ENCODE measurements around the gene SPDYE4. TPM values are rescaled to one million over a fixed set of nuclear protein-coding genes. Genes with fewer than 3 reads are reported as not detected.

SPDYE4 gene
- total and polyA plus RNA-seq, 2 experiments from 2014 or later, result not detected

DNA sequence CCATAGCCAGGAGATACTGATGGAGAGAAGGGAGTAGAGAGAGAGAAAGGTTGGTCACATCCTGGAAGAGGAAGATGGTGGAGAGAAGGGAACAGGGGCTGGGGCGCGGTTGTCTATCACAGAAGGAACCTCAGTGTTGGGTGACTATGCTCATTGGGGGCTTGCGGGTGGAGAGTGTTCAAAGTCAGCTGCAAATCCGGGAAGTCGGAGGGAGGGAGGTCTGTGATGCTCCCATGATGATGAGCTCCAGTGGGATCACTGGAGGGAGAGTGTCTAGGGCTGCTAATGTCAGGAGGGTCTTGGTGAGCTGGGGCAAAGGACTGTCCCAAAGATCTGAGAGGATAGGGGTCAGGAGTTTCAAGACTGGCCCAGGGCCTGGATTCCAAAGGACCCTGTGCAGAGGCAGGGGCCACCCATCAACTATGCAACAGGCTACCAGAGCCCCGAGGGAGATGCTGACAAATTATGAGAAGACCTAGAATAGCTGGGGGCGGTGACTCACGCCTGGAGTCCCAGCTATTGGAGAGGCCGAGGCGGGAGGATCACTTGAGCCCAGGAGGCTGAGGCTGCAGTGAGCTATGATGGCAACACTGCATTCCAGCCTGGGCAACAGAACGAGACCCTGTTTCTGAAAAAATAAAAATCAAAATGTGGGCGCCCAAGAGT is 2.6 kb downstream of the SPDYE4 start (continued):
- no peak for TF ChIP-seq REST (IDR thresholded peaks at IDR 0.05; ENCODE audit: unreplicated experiment)

- no peaks in the 10 kb centered on the region for H3F3A ChIP-seq (replicated peaks; ENCODE audit: low read depth)
- no peaks in the 10 kb centered on the region for H3K9me2 ChIP-seq (ENCODE audit: insufficient read depth)
- Mint-ChIP-seq H3K9me3 (no peaks in the 10 kb centered on the region; the same call in 1 of the 3 replicates), H3K4me3 (no peak overlapping the region), H3K27ac (no peak overlapping the region), H3K4me1 (peaks cover 11% of the 10 kb centered on the region), H3K27me3 (ENCODE audit: insufficient read depth, low read depth, poor library complexity) (peaks cover 2% of the 10 kb centered on the region), H3K36me3 (ENCODE audit: low read depth) (peaks cover 4% of the 10 kb centered on the region; the same call in 1 of the 3 replicates)
- no peak for TF ChIP-seq CTCF (conservative IDR thresholded peaks at IDR 0.05; ENCODE audit: low read depth in 2 of 2)
- no peak for TF ChIP-seq NANOG (IDR thresholded peaks at IDR 0.05; ENCODE audit: borderline replicate concordance)
- H3K4me2 ChIP-seq, result no peak overlapping the region
- H2AFZ ChIP-seq, result no peak overlapping the region
- no peak overlapping the region for H3K4me3 ChIP-seq
- DNase-seq (ENCODE audit: low spot score), result no peak
- H3K27me3 ChIP-seq (ENCODE audit: insufficient read depth), result no peaks in the 10 kb centered on the region
- ATAC-seq, result no peak
- H3K79me2 ChIP-seq (replicated peaks; ENCODE audit: insufficient read depth), result no peaks in the 10 kb centered on the region
- H3K4me1 ChIP-seq (ENCODE audit: insufficient read depth), result no peaks in the 10 kb centered on the region; the same call in 1 of the 2 replicates
- no peaks in the 10 kb centered on the region for H3K36me3 ChIP-seq (ENCODE audit: insufficient read depth)
- no peak overlapping the region for H3K27ac ChIP-seq (ENCODE audit: low read depth)
- H4K20me1 ChIP-seq (replicated peaks; ENCODE audit: insufficient read depth), result no peaks in the 10 kb centered on the region
Observed at GRCh38 chr17:8754890-8755289, 3.5 kb downstream of the SPDYE4 start.

GRCh38 chr17:8753976-8754440 is 4.3 kb downstream of the SPDYE4 start:
- no peak for TF ChIP-seq REST (IDR thresholded peaks at IDR 0.05; ENCODE audit: unreplicated experiment)
- TF ChIP-seq NANOG (IDR thresholded peaks at IDR 0.05; ENCODE audit: borderline replicate concordance), result no peak
- TF ChIP-seq CTCF (conservative IDR thresholded peaks at IDR 0.05; ENCODE audit: low read depth in 2 of 2), result peak; percentile 64 to 69
- TF ChIP-seq STAT1 (IDR thresholded peaks at IDR 0.05; ENCODE audit: unreplicated experiment), result no peak
- DNase-seq (ENCODE audit: low spot score) (peak; percentile 71), ATAC-seq (peak; percentile 74)
- Histone ChIP-seq H3K9me2 (ENCODE audit: insufficient read depth) (no peaks in the 10 kb centered on the region), H3K4me3 (no peak overlapping the region), H2AFZ (no peak overlapping the region), H3K27me3 (ENCODE audit: insufficient read depth) (no peaks in the 10 kb centered on the region), H3F3A (replicated peaks; ENCODE audit: low read depth) (no peaks in the 10 kb centered on the region), H3K4me2 (no peak overlapping the region), H3K27ac (ENCODE audit: low read depth) (no peak overlapping the region), H3K36me3 (ENCODE audit: insufficient read depth) (no peaks in the 10 kb centered on the region), H4K20me1 (replicated peaks; ENCODE audit: insufficient read depth) (no peaks in the 10 kb centered on the region), H3K4me1 (ENCODE audit: insufficient read depth) (no peaks in the 10 kb centered on the region; the same call in 1 of the 2 replicates), H3K79me2 (replicated peaks; ENCODE audit: insufficient read depth) (no peaks in the 10 kb centered on the region)
- Mint-ChIP-seq H3K4me1 (peaks cover 11% of the 10 kb centered on the region), H3K4me3 (no peak overlapping the region), H3K27ac (no peak overlapping the region), H3K9me3 (no peaks in the 10 kb centered on the region; the same call in 2 of the 3 replicates), H3K36me3 (ENCODE audit: low read depth) (peaks cover 4% of the 10 kb centered on the region; the same call in 1 of the 3 replicates), H3K27me3 (ENCODE audit: insufficient read depth, low read depth, poor library complexity) (peaks cover 2% of the 10 kb centered on the region)
